T-helper 1 cell treated with Interleukin-12 subunit alpha and Interleukin-12 subunit beta and Interleukin-4 antibody, amounts not matched to agents 30 ng/mL and 1 ng/mL, for 36 hours (primary cell): Measurements from ENCODE around the gene SP140. TPM values are rescaled to one million over a fixed set of nuclear protein-coding genes. Genes with fewer than 3 reads are reported as not detected.

Experiments
- intact Hi-C: fragments of 100-400 bp; cut with micrococcal nuclease; formaldehyde crosslinking; loops from one replicate; pipeline ENCODE4 v1.15.1; 2024
- total RNA-seq: library from RNA; stranded (reverse); gene quantifications from 2 replicates; pipeline ENCODE4 v1.2.3, GENCODE V29; 2022

Gene SP140
- total RNA-seq, 1 donor from 2014 or later: 111 TPM

DNA sequence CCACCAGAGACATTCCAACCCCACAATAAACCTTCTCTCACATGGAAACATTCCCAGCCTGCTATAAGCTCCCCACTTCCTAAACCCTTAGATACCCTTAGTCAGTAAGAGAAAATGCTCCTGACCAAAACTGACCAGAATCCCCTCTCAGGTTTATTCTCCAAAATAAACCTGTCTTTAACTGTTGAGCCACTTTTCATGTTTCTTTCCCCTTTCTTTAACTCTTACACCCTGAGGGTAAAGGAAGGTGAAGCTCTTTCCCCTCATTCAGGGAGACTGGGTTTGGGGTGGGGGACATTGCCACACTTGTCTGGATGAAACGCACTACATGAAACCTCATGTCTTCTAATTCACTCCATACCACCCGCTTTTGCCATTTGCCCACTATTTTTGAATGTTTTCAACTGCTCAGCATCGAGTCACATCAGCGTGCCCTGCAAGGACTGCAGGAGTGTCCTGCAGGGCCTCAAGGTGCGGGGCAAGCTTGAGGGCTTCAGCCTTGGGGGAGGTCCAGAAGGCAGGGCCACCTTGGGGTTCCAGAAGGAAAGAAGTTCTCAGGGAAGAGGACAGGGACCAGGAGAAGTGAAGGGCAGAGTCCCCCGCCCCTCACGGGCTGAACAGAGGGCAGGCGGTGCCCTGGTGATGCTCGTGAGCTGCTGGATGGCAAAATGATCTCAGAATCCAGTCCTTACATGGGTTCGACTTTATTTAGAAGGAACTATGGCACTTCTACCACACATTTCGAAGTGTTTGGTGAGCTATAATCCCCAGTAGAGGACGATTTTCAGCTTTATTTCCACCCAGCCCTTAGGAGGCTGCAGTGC, 97.2 kb downstream of the SP140 start:
- intact Hi-C loops: no loop called here

- intact Hi-C loops: no loop called here
Observed at GRCh38 chr2:230323385-230324106, 98.0 kb downstream of the SP140 start.

DNA sequence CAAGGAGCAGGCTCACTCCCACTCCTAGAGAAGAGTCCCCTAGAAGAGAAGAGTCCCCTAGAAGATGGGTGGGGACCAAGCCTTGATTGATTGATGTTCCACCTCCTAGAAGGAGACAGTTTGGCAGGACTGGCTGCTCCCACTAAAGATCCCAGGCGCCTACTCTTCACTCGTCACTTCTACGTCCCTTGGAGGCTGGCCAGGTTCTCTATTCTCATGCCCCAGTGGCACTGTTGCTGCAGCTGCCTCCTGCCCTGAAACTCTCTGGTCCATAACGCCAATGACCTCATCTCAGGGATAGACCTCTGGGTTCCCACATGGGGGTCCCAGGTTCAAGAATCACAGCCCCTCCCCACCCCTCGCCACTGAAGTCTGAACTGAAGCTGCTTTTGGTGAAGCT, 99.0 kb downstream of the SP140 start:
- intact Hi-C loops: no loop called here

- intact Hi-C loops: loop anchor here (2.0 to 5.0 kb wide), 6 partner anchors 37 to 467 kb away; partner anchors contain the start of genes CAB39 and SP100
Observed at GRCh38 chr2:230325316-230326243, 100.0 kb downstream of the SP140 start.

DNA sequence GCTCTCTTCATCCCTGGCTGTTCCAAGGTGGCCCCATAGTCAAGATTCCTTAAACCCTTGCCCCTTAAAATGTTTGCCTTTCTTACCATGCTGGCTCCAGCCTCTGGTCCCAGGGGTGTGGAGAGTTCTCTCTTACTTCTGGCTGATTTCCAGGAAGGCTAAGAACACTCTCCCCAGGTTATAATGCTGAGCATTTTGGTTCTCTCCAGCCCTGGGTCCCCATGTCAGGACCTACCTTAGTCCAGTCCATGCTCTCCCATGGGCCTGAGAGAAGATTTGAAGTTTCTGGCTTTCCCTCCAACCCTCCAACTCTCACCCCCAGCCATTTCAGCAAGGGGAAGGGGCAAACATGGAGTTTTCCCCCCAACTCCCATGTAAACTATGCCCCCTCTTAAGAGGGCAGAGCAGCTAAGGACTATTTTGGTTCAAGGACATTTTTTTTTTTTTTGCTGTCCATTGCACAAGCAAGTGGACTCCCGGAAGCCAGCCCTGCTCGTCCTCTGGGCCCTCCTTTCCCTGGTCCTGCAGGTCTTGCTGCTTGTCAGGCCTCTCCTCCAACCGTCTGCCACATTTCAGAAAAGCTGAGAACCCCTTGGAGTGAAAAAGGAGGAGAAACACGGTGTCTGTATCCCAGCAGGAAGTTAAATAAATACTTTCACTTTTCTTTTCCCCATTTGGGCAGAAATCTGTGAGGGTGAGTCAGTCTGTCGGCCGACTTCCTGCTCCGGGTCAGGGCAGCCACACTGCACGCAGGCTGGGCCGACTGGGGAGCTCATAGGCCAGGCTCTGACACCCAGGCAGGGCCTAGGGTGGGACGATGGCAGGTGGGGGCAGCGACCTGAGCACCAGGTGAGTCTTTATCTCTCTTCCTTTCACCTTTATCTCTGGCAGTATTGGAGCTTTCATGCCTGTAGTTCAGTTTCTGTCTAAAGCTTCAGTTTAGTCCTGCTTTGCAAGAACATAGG, 101.2 kb downstream of the SP140 start, which contains the start of gene SP140L:
TSS of gene SP140L (plus strand) at position 741 of the 965 bp plus-strand sequence. CDS start at position 818, 77 bp downstream.
- intact Hi-C loops: loop anchor here (1.0 to 5.0 kb wide), 11 partner anchors 7 to 466 kb away; partner anchors contain the start of genes CAB39, SP100 and SP140

DNA sequence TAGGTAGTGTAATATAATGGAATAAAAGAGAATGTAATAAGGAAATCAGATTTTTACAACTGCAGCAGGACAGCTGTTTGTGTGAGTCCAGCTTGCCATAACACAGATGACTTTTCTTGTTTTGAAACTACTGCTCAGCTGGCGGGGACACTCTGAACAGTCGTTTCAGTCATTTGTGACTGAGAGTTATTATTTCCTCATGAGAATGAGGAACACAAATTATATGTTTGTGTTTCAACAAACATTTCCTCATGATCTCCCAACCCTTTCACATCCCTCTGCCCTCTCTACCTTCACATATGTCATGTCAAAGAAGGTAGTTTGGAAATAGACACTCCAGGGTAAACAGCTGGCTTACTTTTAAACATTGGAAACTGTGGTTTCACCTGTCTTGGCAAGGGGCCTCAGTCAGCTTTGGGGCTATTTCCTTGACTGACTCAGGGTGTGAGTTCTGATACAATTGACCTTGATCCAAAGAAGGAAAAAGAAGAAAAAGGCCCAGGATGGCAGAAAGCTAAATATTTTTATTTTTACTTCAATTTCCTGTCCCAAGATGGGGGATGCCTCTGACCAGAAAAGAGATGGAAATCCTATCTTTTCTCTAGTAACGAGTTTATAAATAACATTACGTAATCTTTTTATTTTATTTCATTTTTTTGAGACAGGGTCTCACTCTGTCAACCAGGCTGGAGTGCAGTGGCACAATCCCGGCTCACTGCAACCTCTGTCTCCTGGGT, 102.0 kb downstream of the SP140 start:
- intact Hi-C loops: loop anchor here (1.0 to 5.0 kb wide), 11 partner anchors 8 to 465 kb away; partner anchors contain the start of genes CAB39, SP100 and SP140

DNA sequence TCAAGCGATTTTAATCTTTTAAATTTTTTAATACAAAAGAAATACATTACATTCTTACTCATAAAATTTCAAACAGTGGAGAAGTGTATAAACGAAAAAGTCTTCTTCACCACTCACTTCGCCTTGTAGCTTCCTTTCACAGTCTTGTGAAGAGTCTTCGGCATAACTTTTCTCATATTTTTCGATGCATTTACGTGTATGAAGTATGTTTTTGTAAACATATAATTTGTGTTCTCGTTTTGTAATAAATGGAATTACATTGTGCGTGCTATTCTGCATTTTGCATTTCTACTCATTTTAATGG, 102.6 kb downstream of the SP140 start:
- intact Hi-C loops: loop anchor here (5.0 kb wide), 2 partner anchors 34 to 464 kb away; no protein-coding TSS in a partner anchor

DNA sequence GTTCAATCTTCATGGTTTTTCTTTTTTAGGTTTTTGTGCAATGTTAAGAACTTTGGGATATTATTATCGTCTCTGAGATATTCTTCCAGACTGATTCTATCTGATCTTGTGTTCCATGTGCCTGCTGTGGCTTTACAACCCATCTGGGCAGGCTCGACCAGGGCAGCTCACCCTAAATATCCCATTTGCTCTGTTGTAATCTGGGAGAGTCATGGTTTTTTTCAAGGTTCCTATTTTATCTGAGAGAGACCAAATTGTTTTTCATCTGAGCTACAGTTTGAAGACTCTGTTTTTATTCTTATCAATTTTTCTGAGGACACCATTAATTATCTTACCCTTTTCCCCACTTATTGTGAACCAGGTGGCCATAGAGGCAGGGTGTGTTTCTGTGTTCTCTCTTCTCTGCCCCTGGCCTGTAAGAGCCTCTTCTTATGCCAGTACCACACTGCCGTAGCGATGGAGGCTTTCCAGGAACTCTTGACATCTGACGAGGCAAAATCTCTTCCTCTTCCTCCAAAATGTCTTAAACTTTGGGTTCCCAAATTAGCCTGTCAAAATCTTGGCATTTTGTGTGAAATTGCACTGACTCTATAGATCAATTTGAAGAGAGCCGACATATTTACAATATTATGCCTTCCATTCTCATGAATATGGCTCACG, 104.5 kb downstream of the SP140 start:
- intact Hi-C loops: loop anchor here (1.0 to 5.0 kb wide), 3 partner anchors 18 to 462 kb away; no protein-coding TSS in a partner anchor

DNA sequence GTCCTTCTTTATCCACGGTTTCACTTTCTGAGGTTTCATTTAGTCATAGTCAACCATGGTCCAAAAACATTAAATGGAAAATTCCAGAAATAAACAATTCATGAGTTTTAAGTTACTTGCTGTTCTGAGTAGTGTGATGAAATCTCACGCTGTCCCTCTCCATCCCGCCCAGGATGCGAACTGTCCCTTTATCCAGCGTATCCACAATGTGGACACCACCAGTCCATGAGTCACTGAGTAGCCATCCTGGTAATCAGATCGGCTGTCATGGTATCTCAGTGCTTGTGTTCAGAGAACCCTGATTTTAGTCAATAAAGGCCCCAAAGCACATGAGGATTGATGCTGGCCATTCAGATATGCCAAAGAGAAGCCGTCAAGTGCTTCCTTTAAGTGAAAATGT, 105.2 kb downstream of the SP140 start:
- intact Hi-C loops: loop anchor here (1.0 kb wide), 1 partner anchor 18 kb away; no protein-coding TSS in a partner anchor

GRCh38 chr2:230335461-230335863, 109.9 kb downstream of the SP140 start:
- intact Hi-C loops: loop anchor here (1.0 kb wide), 2 partner anchors 8 to 13 kb away; partner anchors contain the start of gene SP140L

DNA sequence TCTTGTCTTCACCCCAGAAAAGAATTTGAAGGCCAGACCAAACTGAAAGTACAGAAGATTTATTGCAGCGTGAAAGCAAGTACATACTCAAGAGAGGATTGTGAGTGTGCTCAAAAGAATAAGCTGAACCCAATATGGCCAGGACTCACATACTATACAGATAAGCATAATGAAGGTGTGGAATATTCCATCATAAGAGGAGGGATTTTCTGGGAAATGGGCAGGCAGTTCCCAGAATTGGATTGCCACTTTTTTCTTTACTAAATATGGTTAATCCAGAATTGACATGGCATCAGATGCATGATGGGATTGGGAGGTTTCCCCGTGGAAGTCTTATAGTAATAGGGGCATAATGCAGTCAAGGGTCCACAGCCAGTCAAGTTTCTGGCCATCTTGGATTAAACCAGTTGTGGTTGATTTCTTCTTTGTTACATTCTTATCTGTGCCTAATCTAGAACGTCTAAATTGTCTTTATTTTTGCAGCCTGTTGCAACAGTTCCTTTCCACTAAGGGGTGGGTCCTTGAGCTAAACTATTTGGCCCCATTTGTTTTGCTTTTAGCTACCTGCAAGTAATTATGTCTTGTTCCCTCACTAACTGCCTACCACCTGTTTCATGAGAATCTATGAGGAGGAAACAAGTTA, 110.4 kb downstream of the SP140 start:
- intact Hi-C loops: loop anchor here (1.0 kb wide), 2 partner anchors 9 to 12 kb away; partner anchors contain the start of gene SP140L

- intact Hi-C loops: loop anchor here (10.0 kb wide), 1 partner anchor 713 kb away; the partner anchor contains the start of gene PSMD1
Observed at GRCh38 chr2:230341936-230342528, 116.5 kb downstream of the SP140 start.

DNA sequence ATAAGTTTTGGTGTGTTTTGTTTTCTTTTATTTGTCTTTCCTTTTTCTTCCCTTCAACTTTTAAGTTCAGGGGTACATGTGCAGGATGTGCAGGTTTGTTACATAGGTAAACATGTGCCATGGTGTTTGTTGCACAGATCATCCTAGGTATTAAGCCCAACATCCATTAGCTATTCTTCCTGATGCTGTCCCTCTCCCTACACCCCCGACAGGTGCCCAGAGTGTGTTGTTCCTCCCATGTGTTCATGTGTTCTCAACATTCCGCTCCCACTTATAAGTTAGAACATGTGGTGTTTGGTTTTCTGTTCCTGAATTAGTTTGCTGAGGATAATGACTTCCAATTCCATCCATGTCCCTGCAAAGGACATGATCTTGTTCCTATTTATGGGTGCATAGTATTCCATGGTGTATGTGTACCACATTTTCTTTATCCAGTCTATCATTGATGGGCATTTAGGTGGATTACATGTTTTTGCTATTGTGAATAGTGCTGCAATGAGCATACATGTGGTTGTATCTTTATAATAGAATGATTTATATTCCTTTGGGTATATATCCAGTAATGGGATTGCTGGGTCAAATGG, 117.6 kb downstream of the SP140 start:
- intact Hi-C loops: loop anchor here (10.0 kb wide), 1 partner anchor 712 kb away; the partner anchor contains the start of gene PSMD1

- intact Hi-C loops: loop anchor here (10.0 kb wide), 1 partner anchor 711 kb away; the partner anchor contains the start of gene PSMD1
Observed at GRCh38 chr2:230343747-230344146, 118.2 kb downstream of the SP140 start.

GRCh38 chr2:230346465-230346864, 120.9 kb downstream of the SP140 start:
- intact Hi-C loops: loop anchor here (5.0 to 10.0 kb wide), 2 partner anchors 316 to 708 kb away; partner anchors contain the start of gene PSMD1

DNA sequence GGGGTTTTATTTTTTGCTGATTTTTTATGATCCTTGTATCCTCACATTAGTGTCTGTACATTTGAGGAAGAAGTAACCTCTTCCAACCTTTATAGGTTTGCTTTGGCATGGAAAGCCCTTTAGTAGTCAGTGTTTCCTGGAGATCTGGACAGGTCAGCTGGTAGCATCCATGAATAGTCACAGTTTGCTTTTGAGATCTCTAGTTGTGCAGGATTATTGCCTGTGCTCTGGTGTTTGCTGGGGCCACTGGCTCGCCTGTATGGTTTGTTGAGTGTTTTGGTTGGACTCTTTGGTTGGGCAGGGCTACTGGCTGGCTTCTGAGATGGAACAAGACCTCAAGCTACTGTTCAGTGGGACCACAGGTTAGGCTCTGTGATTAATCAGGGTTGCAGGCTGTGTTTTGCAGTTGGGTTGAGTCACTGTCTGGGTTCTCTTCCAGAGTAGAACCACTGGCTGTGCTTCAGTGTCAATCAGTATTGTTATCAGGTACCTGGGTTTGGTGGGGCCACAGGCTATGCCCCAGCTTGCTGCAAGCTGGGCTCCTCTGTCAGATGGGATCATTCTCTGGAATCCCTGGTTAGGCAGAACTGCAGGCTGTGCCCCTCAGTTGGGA, 121.5 kb downstream of the SP140 start:
- intact Hi-C loops: loop anchor here (5.0 to 10.0 kb wide), 2 partner anchors 315 to 708 kb away; partner anchors contain the start of gene PSMD1
